ENCODE results near the gene LFNG. TPM values are rescaled to one million over a fixed set of nuclear protein-coding genes. Genes with fewer than 3 reads are reported as not detected.
A peak's percentile ranks its signal among the peaks of the same experiment; 100 is the strongest.

Gene LFNG
- total and polyA plus RNA-seq, 7 experiments from 2014 or later = 1.2 to 246 (median 120) TPM

DNA sequence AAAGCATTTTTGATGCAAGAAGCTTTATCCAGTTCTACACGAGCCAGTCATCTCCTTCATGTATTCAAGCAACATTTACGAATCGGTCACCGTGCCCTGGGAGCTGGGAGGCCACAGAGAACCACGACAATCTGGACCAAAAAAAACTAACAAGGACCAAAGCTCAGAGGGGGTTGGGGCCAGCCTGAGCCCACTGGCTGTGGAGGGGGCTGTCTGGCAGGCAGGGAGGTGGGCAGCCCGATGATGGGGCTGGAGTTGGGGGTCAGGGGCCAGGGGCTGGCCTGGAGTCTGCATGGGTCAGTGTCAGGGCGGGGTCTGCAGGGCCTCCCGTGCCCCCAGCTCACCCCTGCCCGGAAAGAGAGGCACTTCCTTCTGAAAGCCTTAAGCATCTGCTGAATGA is 30.9 kb upstream of the LFNG start:
- Histone ChIP-seq H3K4me1 (ENCODE audit: control insufficient read depth in 2 of 2, insufficient read depth in 2 of 2, low read length in 2 of 2) (no peaks in the 10 kb centered on the region), H3K27ac (ENCODE audit: low read depth, low read length) (no peak overlapping the region), H3K4me3 (ENCODE audit: low read length) (no peak overlapping the region), H3K36me3 (ENCODE audit: control insufficient read depth in 2 of 3, insufficient read depth in 3 of 3, low read length in 3 of 3) (no peaks in the 10 kb centered on the region), H3K27me3 (ENCODE audit: control insufficient read depth in 2 of 2, insufficient read depth in 2 of 2, low read length in 2 of 2) (no peaks in the 10 kb centered on the region), H3K9me3 (ENCODE audit: control insufficient read depth in 2 of 3, low read length in 3 of 3) (no peaks in the 10 kb centered on the region)
- Mint-ChIP-seq H3K9me3 (peaks cover 0 to 5% (median 0%) of the 10 kb centered on the region in 11 donors), H3K27ac (peak overlapping the region in 2 of 9 donors; percentile 46 to 76), H3K27me3 (peaks cover 0 to 12% (median 7%) of the 10 kb centered on the region in 5 donors), H3K36me3 (no peaks in the 10 kb centered on the region), H3K4me1 (peaks cover 0 to 14% (median 0%) of the 10 kb centered on the region in 7 donors), H3K4me3 (no peak overlapping the region)
- ChIA-PET POLR2A (interaction anchor here (1.2 kb wide), 1 partner anchor 9 kb away, joined by 4 read pairs; no protein-coding TSS in a partner anchor), CTCF (interaction anchor here (0.6 kb wide), 1 partner anchor 198 kb away, joined by 3 read pairs; no protein-coding TSS in a partner anchor)
- no peak for ATAC-seq
- DNase-seq = no peak
- intact Hi-C loops (cut with micrococcal nuclease) = no loop called here

DNA sequence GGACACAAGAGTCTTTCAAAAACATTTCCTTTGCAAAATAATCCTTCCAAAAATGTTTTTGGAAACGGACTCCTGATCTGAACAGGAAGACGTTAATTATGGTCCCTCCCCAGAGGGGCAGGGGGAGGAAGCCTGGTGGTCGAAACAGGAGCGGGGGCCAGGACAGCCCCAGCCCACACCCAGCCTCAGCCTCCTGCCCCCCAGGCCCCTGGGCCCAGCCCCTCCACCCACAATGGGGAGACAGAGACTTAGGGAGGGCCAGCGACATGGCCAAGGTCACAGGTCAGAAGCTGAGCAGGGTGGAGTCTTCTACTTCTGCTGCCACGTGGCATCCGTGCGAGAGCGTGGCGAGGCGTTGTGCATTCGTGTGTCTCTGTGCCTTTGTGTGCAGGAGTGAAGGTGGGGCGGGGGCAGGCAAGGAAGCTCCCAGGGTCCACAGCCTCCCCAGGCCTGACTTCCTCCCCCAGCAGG is 29.4 kb upstream of the LFNG start:
- no peaks in the 10 kb centered on the region for H3K36me3 Mint-ChIP-seq
- Histone ChIP-seq H3K4me3 (ENCODE audit: low read length) (no peak overlapping the region), H3K27me3 (ENCODE audit: control insufficient read depth in 2 of 2, insufficient read depth in 2 of 2, low read length in 2 of 2) (no peaks in the 10 kb centered on the region), H3K9me3 (ENCODE audit: control insufficient read depth in 2 of 3, low read length in 3 of 3) (no peaks in the 10 kb centered on the region), H3K27ac (ENCODE audit: low read depth, low read length) (no peak overlapping the region), H3K36me3 (ENCODE audit: control insufficient read depth in 2 of 3, insufficient read depth in 3 of 3, low read length in 3 of 3) (no peaks in the 10 kb centered on the region), H3K4me1 (ENCODE audit: control insufficient read depth in 2 of 2, insufficient read depth in 2 of 2, low read length in 2 of 2) (no peaks in the 10 kb centered on the region)
- POLR2A ChIA-PET = no interaction called here
- CTCF ChIA-PET = no interaction called here
- H3K9me3 Mint-ChIP-seq = peaks cover 0 to 5% (median 0%) of the 10 kb centered on the region in 11 donors
- intact Hi-C loops (cut with micrococcal nuclease) = no loop called here
- peaks cover 0 to 12% (median 7%) of the 10 kb centered on the region in 5 donors for H3K27me3 Mint-ChIP-seq
- H3K4me3 Mint-ChIP-seq = no peak overlapping the region
- DNase-seq (no peak), ATAC-seq (no peak)
- H3K4me1 Mint-ChIP-seq = peaks cover 0 to 14% (median 0%) of the 10 kb centered on the region in 7 donors
- no peak overlapping the region for H3K27ac Mint-ChIP-seq

DNA sequence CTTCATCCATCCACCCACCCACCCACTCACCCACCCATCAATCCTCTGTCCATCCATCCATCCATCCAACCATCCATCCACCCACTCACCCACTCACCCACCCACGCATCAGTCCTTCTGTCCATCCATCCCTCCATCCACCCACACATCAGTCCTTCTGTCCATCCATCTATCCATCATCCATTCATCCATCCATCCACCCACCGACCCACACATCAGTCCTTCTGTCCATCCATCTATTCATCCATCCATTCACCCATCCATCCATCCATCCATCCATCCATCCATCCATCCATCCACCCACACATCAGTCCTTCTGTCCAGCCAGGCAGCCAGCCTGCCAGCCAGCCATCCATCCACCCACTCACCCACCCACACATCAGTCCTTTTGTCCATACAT is 27.5 kb upstream of the LFNG start:
- ChIA-PET CTCF (no interaction called here), POLR2A (interaction anchor here (0.8 kb wide), 1 partner anchor 8 kb away, joined by 3 read pairs; no protein-coding TSS in a partner anchor)
- Histone ChIP-seq H3K27ac (ENCODE audit: low read depth, low read length) (no peak overlapping the region), H3K4me3 (ENCODE audit: low read length) (no peak overlapping the region), H3K9me3 (ENCODE audit: control insufficient read depth in 2 of 3, low read length in 3 of 3) (no peaks in the 10 kb centered on the region), H3K4me1 (ENCODE audit: control insufficient read depth in 2 of 2, insufficient read depth in 2 of 2, low read length in 2 of 2) (no peaks in the 10 kb centered on the region), H3K27me3 (ENCODE audit: control insufficient read depth in 2 of 2, insufficient read depth in 2 of 2, low read length in 2 of 2) (no peaks in the 10 kb centered on the region), H3K36me3 (ENCODE audit: control insufficient read depth in 2 of 3, insufficient read depth in 3 of 3, low read length in 3 of 3) (no peaks in the 10 kb centered on the region)
- peaks cover 0 to 13% (median 0%) of the 10 kb centered on the region in 7 donors for H3K4me1 Mint-ChIP-seq
- DNase-seq (no peak), ATAC-seq (no peak)
- H3K4me3 Mint-ChIP-seq = no peak overlapping the region
- H3K9me3 Mint-ChIP-seq = peaks cover 0 to 5% (median 0%) of the 10 kb centered on the region in 11 donors
- H3K27me3 Mint-ChIP-seq = peaks cover 0 to 11% (median 8%) of the 10 kb centered on the region in 5 donors
- no peaks in the 10 kb centered on the region for H3K36me3 Mint-ChIP-seq
- intact Hi-C loops (cut with micrococcal nuclease) = no loop called here
- H3K27ac Mint-ChIP-seq = peak overlapping the region in 2 of 9 donors; percentile 48 to 51

DNA sequence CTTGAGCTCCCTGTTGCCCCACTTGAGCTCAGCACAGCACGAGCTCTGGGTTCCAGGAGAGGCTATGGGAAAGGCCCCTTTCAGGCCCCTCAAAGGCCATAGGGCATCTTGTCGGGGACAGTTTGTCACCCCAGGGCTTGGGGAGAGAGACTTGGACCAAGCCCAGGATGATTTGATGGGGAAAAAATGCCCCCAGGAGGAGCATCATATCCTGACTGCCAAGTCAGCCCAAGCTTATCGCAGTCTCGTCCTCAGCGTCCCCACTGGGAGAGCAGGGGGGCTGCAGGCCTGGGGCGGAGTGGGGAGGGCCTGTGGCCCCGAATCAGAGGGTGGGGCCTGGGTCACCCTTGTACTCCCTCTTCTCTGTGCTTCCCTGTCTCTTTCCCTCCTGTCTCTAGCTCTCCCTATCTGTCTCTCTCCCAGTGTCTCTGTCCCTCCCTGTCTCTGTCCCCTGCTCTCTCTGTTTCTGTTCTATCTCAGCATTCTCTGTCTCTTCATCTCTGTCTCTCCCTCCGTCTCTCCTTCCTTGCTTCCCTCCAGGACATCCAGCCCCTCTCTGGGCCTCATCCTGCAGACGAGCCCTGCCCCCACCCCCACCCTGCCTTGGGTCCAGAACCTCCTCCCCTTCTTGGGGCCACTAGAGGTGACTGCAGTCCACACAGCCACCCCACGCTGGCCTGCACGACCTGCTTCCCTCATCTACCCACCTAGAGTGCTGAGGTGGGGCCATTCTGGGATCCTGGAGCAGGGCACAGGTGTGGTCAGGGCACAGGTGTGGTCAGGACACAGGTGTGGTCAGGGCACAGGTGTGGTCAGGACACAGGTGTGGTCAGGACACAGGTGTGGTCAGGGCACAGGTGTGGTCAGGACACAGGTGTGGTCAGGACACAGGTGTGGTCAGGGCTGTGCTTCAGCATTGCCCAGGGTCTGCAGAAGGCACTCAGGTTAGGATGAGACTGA is 26.1 kb upstream of the LFNG start:
- Histone ChIP-seq H3K9me3 (ENCODE audit: control insufficient read depth in 2 of 3, low read length in 3 of 3) (no peaks in the 10 kb centered on the region), H3K36me3 (ENCODE audit: control insufficient read depth in 2 of 3, insufficient read depth in 3 of 3, low read length in 3 of 3) (no peaks in the 10 kb centered on the region), H3K4me3 (ENCODE audit: low read length) (no peak overlapping the region), H3K4me1 (ENCODE audit: control insufficient read depth in 2 of 2, insufficient read depth in 2 of 2, low read length in 2 of 2) (no peaks in the 10 kb centered on the region), H3K27ac (ENCODE audit: low read depth, low read length) (no peak overlapping the region), H3K27me3 (ENCODE audit: control insufficient read depth in 2 of 2, insufficient read depth in 2 of 2, low read length in 2 of 2) (no peaks in the 10 kb centered on the region)
- H3K27me3 Mint-ChIP-seq = peaks cover 0 to 13% (median 8%) of the 10 kb centered on the region in 5 donors
- peaks cover 0 to 14% (median 0%) of the 10 kb centered on the region in 7 donors for H3K4me1 Mint-ChIP-seq
- H3K4me3 Mint-ChIP-seq = no peak overlapping the region
- DNase-seq (no peak), ATAC-seq (no peak)
- POLR2A ChIA-PET = no interaction called here
- intact Hi-C loops (cut with micrococcal nuclease) = no loop called here
- CTCF ChIA-PET = no interaction called here
- H3K9me3 Mint-ChIP-seq = peaks cover 0 to 5% (median 0%) of the 10 kb centered on the region in 11 donors
- H3K27ac Mint-ChIP-seq = no peak overlapping the region
- H3K36me3 Mint-ChIP-seq = no peaks in the 10 kb centered on the region

DNA sequence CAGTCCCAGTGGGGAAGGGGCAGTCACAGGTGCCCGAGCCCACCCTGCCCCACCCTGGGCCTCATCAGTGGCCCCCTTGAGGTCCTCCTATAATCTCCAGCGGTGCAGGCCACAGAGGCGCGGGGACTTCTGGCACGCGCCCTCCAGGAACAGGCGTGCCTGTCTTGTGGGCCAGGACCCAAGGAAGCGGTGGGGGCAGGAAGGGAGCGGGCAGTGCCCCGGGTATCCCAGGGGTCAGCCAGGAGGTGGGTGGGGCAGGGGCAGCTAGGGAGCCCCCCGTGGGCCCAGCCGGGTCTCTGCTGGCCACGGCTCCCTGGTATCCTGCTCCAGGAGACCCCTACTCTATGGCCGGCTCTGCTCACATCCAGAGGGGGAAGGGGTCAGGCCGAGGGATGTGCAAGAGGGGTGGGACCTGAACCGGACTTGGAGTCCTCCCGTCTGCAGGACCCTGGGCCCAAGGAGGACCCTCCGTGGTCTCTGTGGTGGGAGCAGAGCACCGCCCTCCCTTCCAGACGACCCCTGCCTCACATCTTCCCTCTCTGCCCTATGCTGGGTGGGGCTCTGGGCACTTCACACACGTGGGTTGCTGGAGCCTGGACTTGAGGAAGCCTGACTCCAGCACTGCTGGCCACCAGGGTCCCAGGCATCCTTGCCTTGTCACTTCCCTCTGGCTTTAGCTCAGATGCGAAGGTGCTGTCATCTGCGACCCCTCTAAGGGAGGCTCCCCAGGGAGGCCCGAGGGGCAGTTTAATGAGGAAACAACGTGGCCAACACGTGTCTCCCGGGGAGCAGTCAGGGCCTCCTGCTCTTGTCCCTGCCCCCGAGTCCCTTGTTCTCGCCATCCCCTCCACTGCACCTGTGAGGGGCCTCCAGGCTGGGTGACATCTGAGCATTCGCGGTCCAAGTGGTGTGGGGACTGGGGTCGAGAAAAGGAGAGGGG is 25.1 kb upstream of the LFNG start:
- Histone ChIP-seq H3K4me3 (ENCODE audit: low read length) (no peak overlapping the region), H3K27ac (ENCODE audit: low read depth, low read length) (no peak overlapping the region), H3K36me3 (ENCODE audit: control insufficient read depth in 2 of 3, insufficient read depth in 3 of 3, low read length in 3 of 3) (no peaks in the 10 kb centered on the region), H3K27me3 (ENCODE audit: control insufficient read depth in 2 of 2, insufficient read depth in 2 of 2, low read length in 2 of 2) (no peaks in the 10 kb centered on the region), H3K9me3 (ENCODE audit: control insufficient read depth in 2 of 3, low read length in 3 of 3) (no peaks in the 10 kb centered on the region), H3K4me1 (ENCODE audit: control insufficient read depth in 2 of 2, insufficient read depth in 2 of 2, low read length in 2 of 2) (no peaks in the 10 kb centered on the region)
- peak overlapping the region in 1 of 9 donors; percentile 25 for H3K27ac Mint-ChIP-seq
- peaks cover 0 to 5% (median 0%) of the 10 kb centered on the region in 11 donors for H3K9me3 Mint-ChIP-seq
- peaks cover 0 to 8% (median 0%) of the 10 kb centered on the region in 7 donors for H3K4me1 Mint-ChIP-seq
- no peaks in the 10 kb centered on the region for H3K36me3 Mint-ChIP-seq
- intact Hi-C loops (cut with micrococcal nuclease) = no loop called here
- no peak for DNase-seq
- CTCF ChIA-PET = no interaction called here
- H3K27me3 Mint-ChIP-seq = peaks cover 0 to 12% (median 8%) of the 10 kb centered on the region in 5 donors
- ATAC-seq = no peak
- POLR2A ChIA-PET = no interaction called here
- no peak overlapping the region for H3K4me3 Mint-ChIP-seq

DNA sequence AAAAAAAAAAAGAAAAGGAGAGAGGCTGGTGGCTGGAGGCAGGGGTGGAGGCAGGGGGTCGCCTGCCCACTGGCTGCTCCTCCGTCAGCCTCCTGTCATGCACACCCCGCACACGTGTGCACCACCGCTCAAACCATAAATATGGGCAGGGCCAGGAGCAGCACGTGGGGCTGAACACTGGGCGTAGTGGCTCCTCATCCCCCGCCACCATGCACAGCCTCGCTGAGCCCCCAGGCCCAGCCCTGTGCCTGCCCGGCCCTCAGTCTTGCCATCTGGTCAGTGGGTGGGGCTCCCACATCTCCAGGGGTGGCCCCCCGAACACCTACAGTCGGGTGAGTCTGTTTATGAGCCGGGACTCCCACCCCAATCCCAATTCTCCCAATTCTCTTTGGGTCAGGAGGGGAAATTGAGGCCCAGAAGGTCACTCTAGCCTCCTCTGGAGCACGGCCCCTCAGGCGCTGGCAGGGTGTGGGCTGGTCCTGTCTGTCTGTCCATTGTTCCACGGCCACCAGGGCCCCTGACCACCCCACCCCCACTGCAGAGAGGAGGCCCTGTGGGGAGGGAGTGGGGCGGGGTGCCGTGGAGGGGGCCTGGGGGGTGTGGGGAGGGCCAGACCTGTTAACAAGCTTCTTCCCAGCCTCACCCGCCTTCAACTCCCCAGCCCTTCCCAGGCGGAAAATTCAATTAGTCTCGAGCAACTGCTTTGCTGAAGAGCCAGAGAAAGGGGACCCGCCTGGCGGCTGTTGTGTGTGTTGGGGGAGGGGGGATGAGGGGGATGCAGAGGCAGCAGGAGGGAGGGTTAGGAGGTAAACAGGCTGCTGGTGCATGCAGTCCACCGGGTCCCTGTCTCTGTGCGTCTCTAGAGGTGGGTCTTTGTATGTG is 23.9 kb upstream of the LFNG start:
- Histone ChIP-seq H3K27me3 (ENCODE audit: control insufficient read depth in 2 of 2, insufficient read depth in 2 of 2, low read length in 2 of 2) (no peaks in the 10 kb centered on the region), H3K9me3 (ENCODE audit: control insufficient read depth in 2 of 3, low read length in 3 of 3) (no peaks in the 10 kb centered on the region), H3K36me3 (ENCODE audit: control insufficient read depth in 2 of 3, insufficient read depth in 3 of 3, low read length in 3 of 3) (no peaks in the 10 kb centered on the region), H3K27ac (ENCODE audit: low read depth, low read length) (no peak overlapping the region), H3K4me3 (ENCODE audit: low read length) (no peak overlapping the region), H3K4me1 (ENCODE audit: control insufficient read depth in 2 of 2, insufficient read depth in 2 of 2, low read length in 2 of 2) (no peaks in the 10 kb centered on the region)
- ChIA-PET CTCF (no interaction called here), POLR2A (no interaction called here)
- peaks cover 0 to 9% (median 0%) of the 10 kb centered on the region in 7 donors for H3K4me1 Mint-ChIP-seq
- H3K9me3 Mint-ChIP-seq = peaks cover 0 to 5% (median 0%) of the 10 kb centered on the region in 11 donors
- no peak overlapping the region for H3K4me3 Mint-ChIP-seq
- ATAC-seq (no peak), DNase-seq (no peak)
- no peaks in the 10 kb centered on the region for H3K36me3 Mint-ChIP-seq
- intact Hi-C loops (cut with micrococcal nuclease) = no loop called here
- H3K27ac Mint-ChIP-seq = no peak overlapping the region
- peaks cover 0 to 12% (median 8%) of the 10 kb centered on the region in 5 donors for H3K27me3 Mint-ChIP-seq
